Measurements from ENCODE around the gene SPACA5B. TPM values are rescaled to one million over a fixed set of nuclear protein-coding genes. Genes with fewer than 3 reads are reported as not detected.

SPACA5B gene
- polyA plus RNA-seq, 5 donors = not detected

Other genes with a start within 250 kb of the SPACA5B start
- 10 to 100 TPM in 3 of 5 donors, 1 to 10 TPM in 2; 9.0 to 13.7 (median 11.5) TPM for gene ZNF182, start 126.6 kb upstream of the SPACA5B start, polyA plus RNA-seq (ENCODE audit: insufficient read depth in 1 of 5, insufficient read length in 5 of 5, low replicate concordance in 1 of 5)
- gene SPACA5, start 123.6 kb upstream of the SPACA5B start, polyA plus RNA-seq (ENCODE audit: insufficient read depth in 1 of 5, insufficient read length in 5 of 5, low replicate concordance in 1 of 5) = under 1 TPM in 2 of 5 donors, not detected in 3; 0.33 to 0.40 TPM
- gene ZNF630, start 59.0 kb upstream of the SPACA5B start, polyA plus RNA-seq (ENCODE audit: insufficient read depth in 1 of 5, insufficient read length in 5 of 5, low replicate concordance in 1 of 5) = 1 to 10 TPM; 2.3 to 5.8 (median 3.7) TPM
- gene SSX5, start 66.2 kb downstream of the SPACA5B start, polyA plus RNA-seq (ENCODE audit: insufficient read depth in 1 of 5, insufficient read length in 5 of 5, low replicate concordance in 1 of 5) = not detected
- gene SSX1, start 124.8 kb downstream of the SPACA5B start, polyA plus RNA-seq (ENCODE audit: insufficient read depth in 1 of 5, insufficient read length in 5 of 5, low replicate concordance in 1 of 5) = not detected
- gene SSX3, start 226.1 kb downstream of the SPACA5B start, polyA plus RNA-seq (ENCODE audit: insufficient read depth in 1 of 5, insufficient read length in 5 of 5, low replicate concordance in 1 of 5) = not detected